KOPT-K1 (cell line): ENCODE measurements around the gene TBKBP1.
"Not testable (repeated sequence)": the region's sequence is repeated elsewhere in the genome, so short reads cannot be mapped to it uniquely, and the experiment has no call there.

Experiments used
- H3K27ac ChIP-seq: fragments of 200-600 bp; sonication (generic); 2 replicates; pipeline ENCODE4 v1.5.1; 2016; ENCODE audit warnings: antibody characterized with exemption, mild to moderate bottlenecking, low read depth, low read length; ENCODE audit not compliant: poor library complexity, severe bottlenecking
- H3K36me3 ChIP-seq: fragments of 200-600 bp; sonication (generic); 2 replicates; pipeline ENCODE4 v1.5.1; 2017; ENCODE audit warnings: antibody characterized with exemption, mild to moderate bottlenecking, low read length, moderate library complexity; ENCODE audit not compliant: insufficient read depth
- H3K9me3 ChIP-seq: fragments of 200-600 bp; sonication (generic); 2 replicates; pipeline ENCODE4 v1.5.1; 2017; ENCODE audit warnings: antibody characterized with exemption, low read length, mild to moderate bottlenecking; ENCODE audit not compliant: insufficient read depth, poor library complexity, severe bottlenecking

TBKBP1 gene

DNA sequence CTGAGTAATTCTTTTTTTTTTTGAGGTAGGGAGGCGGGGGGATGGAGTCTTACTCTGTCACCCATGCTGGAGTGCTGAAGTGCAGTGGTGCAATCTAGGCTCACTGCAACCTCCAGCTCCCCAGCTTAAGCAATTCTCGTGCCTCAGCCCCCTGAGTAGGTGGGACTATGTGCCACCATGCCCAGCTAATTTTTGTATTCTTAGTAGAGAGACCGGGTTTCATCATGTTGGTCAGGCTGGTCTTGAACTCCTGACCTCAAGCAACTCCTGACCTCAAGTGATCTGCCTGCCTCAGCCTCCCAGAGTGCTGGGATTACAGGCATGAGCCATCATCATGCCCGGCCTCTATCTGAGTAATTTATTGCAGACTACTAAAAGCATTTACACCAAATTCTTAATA lies 24.9 kb upstream of the TBKBP1 start:
- Histone ChIP-seq H3K36me3 (peaks cover 98% of the 10 kb centered on the region), H3K9me3 (no peaks in the 10 kb centered on the region), H3K27ac (no peak overlapping the region)

DNA sequence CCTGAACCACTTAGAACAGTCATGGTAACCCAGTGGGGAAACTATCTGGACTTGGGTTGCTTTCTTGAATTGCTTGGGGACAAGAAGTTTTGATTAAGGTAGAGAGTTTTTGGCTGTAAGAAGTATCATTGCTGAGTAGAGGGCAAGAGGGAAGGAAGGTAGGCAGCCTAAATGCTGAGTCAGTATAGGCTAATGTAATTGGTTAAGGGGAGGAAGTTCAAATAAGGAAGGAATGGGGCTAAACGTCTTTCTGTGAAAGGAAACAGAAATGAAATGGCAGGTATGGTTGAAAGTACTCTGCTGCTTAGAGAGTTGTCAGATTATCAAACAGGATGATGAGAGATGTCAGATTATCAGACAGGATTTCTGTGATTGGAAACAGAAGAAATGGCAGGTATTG lies 23.9 kb upstream of the TBKBP1 start:
- Histone ChIP-seq H3K36me3 (peaks cover 98% of the 10 kb centered on the region), H3K27ac (no peak overlapping the region), H3K9me3 (no peaks in the 10 kb centered on the region)

DNA sequence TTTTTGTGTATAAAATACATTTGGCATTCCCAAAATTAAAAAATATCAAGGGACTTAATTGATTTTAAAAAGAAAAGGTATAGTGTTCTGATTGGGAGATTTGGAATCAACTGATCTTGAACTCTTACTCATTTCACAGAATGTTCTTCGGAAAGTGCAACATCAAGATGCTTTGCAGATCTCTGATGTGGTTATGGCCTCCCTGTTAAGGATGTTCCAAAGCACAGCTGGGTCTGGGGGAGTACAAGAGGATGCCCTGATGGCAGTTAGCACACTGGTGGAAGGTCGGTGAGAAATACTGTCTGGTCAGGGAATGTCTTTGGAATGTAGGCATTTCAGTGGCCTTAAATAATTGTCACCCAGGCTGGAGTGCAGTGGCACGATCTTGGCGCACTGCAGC lies 19.5 kb upstream of the TBKBP1 start:
- Histone ChIP-seq H3K9me3 (no peaks in the 10 kb centered on the region), H3K27ac (no peak overlapping the region), H3K36me3 (peaks cover 100% of the 10 kb centered on the region)

DNA sequence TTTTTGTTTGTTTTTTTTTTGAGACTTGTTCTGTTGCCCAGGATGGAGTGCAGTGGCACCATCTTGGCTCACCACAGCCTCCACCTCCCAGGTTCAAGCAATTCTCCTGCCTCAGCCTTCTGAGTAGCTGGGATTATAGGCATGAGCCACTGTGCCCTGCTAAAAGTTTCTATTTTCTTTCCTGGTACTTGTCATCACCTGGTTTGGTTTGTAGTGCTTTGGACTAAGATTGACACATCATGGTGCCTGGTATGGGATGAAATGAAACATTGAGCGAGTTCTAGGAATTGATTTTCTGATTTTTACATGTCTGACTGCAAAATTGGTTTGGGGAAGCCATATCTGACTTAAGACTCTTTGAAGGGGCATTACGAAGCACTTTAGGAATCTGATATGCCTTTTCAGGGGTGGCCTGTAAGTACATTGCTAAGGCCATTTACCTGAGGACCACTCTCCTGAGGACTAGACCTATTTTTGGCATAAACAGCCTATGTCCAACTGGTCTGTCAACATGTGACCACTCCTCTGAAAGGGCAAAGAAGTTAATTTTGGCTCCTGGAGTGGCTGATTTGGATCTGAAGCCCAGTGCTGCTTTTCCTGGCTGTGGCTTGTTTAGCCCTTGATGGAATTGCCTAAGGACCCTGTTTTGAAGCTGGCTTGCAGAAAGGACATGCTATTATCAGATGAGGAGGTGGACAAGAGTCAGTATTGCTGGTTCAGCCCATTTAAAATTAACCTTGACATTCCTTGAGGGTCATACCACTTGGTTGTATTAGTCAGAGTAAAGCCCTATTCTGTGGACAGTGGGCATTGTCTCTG lies 18.4 kb upstream of the TBKBP1 start:
- peaks cover 100% of the 10 kb centered on the region for H3K36me3 ChIP-seq
- no peak overlapping the region for H3K27ac ChIP-seq
- H3K9me3 ChIP-seq = no peaks in the 10 kb centered on the region

DNA sequence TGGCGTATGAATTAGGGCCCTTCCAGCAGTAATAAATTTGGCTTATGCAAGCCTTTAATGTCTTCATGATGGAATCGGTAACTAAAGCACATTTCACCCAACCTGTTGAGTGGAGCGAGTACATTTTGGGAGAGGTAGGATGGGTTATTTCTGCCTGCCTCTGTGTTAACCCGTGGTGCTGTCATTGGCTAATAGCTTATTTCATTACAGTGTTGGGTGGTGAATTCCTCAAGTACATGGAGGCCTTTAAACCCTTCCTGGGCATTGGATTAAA lies 17.8 kb upstream of the TBKBP1 start:
- Histone ChIP-seq H3K27ac (no peak overlapping the region), H3K9me3 (no peaks in the 10 kb centered on the region), H3K36me3 (peaks cover 100% of the 10 kb centered on the region)

DNA sequence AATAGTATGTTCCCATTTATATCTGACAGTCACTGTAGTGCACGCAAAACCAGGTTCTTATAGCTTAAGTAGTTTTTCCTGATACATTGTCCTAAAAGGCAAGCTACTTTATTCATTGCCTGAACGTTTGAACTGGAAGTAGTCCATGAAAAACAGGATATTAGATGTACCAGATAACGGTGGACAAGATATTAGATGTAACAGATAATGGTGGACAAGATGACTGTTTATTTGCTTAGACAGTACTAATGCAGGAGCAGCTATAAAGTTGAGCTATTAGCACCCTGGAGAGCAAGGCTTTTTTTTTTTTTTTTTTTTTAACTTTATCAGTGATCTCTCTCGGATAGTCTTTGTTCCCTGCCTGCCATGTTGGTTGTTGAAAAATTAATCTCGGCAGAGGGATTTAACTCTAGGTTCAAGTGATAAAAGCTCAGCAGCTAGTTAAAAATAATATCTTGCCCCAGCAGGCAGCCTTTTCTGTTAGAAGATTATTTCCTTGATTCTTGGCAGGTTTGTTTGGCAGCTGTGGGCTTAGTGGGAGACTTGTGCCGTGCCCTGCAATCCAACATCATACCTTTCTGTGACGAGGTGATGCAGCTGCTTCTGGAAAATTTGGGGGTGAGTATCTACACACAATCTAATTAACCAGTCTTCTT lies 17.3 kb upstream of the TBKBP1 start:
- H3K36me3 ChIP-seq = peaks cover 100% of the 10 kb centered on the region
- no peak overlapping the region for H3K27ac ChIP-seq
- H3K9me3 ChIP-seq = no peaks in the 10 kb centered on the region

DNA sequence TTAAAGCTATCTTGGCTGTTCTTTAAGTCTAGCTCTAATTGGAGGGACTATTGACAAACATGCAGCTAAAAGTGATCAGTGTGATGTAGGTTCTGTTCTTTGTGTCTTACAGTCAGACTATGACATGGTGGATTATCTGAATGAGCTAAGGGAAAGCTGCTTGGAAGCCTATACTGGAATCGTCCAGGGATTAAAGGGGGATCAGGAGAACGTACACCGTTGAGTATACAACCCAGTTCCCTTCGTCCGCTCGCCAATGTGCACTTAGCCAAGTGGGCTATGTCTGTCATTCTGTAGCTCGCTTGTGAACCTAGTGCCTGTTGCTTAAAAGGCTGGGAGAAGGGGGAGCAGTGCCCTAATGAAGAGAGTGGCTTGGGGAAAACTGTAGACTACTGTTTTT lies 15.8 kb upstream of the TBKBP1 start:
- H3K36me3 ChIP-seq = peaks cover 100% of the 10 kb centered on the region
- H3K9me3 ChIP-seq = no peaks in the 10 kb centered on the region
- no peak overlapping the region for H3K27ac ChIP-seq

DNA sequence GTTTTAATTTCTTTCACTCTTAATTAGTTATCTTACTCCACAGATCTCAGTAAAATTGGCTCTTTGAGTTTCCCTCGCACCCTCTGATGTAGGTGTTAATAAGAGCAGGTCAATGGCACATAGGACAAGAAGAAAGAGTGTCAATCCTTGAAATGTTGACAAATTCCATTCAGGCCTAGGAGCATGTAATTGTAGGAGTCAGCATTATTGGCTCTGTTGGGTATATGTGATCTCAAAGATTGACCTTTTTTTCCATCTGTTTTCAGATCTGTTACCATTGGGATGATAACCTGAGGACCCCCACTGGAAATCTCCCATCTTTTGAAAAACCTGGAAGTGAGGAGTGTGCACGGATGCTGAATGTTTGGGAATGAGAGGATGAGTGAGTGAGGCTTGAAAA lies 11.8 kb upstream of the TBKBP1 start:
- H3K36me3 ChIP-seq = peaks cover 100% of the 10 kb centered on the region
- no peaks in the 10 kb centered on the region for H3K9me3 ChIP-seq
- no peak overlapping the region for H3K27ac ChIP-seq

DNA sequence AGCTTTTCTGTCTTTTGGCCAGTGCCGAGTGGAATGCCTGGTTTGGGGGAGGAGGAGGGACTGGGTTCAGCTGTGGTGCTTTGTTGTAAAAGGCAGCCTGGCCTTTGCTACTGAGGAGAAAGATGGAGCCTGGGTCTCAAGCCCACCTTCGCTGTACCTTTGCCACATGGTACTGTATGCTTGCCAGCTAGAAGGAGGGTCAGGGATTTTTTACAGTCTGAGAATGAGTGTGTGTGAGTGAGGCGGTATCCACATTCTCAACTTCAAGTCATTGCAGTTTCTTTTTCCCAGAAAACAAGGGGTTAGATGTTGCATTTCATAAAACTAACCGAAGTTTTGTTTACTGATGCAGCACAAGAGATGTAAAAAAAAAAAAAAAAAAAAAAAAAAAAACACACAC lies 11.2 kb upstream of the TBKBP1 start:
- H3K9me3 ChIP-seq = not testable (repeated sequence)
- H3K36me3 ChIP-seq = peaks cover 100% of the 10 kb centered on the region

DNA sequence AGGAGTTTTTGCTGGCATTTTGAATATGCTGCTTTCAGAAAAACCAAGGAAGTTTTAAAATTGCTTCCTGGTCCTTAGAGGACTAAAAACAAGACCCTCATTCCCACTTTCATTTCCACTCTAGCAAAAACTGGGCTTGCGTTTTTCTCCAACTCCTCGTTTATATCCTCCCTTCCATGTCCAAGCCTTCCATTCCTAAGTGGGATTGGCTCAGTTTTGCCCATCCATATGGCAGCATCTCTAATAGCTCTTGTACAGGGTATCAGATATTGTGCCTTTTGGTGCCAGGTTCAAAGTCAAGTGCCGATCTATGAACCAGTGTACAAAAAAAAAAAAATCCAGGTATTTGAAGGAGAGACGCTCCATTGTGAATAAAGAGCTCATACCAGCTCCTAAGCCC lies 9.9 kb upstream of the TBKBP1 start:
- no peaks in the 10 kb centered on the region for H3K9me3 ChIP-seq
- H3K36me3 ChIP-seq = peaks cover 89% of the 10 kb centered on the region
- H3K27ac ChIP-seq = no peak overlapping the region

More for the DNA sequence above, 11.2 kb upstream of the TBKBP1 start:
- H3K27ac ChIP-seq = not testable (repeated sequence)

DNA sequence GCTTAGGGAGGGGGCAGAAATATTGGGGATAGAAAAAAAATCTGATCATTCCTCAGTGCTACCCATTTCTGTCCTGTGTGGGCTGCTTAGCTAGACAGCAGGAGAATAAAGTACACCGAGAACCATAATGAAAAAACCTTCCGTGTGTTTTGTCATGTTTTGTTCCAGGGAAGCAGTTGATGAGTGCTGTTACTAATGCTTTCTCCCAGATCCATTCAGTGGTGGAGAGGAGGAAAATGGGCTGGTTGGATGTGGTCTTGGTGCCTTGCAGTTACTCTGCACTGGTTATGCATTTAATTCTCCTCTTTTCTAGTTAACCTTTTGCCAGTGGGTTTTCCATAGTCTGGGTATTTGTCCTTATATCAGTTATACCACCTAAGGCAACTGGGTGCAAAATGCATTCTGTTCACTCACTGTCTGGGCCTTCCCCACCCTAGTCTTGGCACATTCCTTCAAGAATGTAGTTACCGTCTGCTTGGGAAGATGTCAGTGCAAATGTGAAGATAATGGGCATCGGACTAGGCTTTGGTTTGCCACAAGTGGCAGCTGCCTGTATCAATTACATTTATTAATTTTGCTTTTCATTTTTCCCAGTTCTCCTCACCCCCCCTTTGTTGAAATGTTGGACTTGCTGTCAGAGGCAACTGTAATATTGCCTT lies 9.3 kb upstream of the TBKBP1 start:
- H3K27ac ChIP-seq = no peak overlapping the region
- H3K36me3 ChIP-seq = peaks cover 83% of the 10 kb centered on the region
- H3K9me3 ChIP-seq = no peaks in the 10 kb centered on the region

DNA sequence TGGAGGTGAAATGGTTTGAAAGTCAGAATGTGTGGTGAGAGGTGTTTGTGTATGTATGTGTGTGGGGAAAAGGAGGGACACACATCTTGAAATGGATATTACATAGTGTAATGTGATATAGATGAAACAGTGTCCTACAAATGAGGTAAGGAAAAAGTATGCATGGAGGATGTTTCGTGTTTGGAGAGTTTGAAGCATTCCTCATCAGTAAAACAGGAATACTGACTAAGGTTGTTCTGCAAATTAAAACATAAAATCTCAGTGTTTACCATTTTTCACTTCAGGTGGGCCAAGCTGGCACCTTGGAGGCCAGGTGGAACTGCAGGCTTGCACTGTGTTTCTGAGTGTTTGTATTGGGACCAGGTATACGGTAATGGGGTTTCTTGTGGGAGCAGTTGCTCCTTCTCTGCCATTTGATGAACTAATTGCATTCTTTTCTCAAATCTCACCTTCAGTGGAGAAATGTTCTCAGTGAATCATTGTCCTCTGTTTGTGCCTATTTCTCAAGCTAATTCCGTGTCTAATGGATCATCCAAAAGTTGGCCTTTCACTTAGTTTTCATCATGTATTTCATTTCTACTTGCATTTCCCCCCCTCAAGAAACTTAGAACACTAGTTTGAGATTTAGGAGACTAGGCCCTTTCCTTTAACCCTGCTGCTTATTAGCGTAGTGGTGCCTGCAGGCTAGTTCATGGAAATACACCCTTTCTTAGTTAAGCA lies 8.2 kb upstream of the TBKBP1 start:
- peaks cover 72% of the 10 kb centered on the region for H3K36me3 ChIP-seq

DNA sequence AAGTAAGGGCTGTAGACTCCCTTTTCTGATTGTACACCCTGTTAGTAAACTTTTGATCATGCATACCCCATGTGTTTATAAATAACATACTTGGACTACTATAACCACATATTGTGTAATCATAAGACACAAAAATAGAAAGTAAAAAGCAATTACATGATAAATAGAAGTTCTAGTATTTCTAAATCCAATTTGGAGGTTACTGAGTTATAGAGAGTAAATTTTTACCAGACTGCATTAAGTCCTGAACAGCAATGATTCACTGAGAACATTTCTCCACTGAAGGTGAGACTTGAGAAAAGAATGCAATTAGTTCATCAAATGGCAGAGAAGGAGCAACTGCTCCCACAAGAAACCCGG lies 7.7 kb upstream of the TBKBP1 start:
- no peaks in the 10 kb centered on the region for H3K9me3 ChIP-seq
- no peak overlapping the region for H3K27ac ChIP-seq
- peaks cover 67% of the 10 kb centered on the region for H3K36me3 ChIP-seq

More for the DNA sequence above, 8.2 kb upstream of the TBKBP1 start:
- Histone ChIP-seq H3K27ac (no peak overlapping the region), H3K9me3 (no peaks in the 10 kb centered on the region)

DNA sequence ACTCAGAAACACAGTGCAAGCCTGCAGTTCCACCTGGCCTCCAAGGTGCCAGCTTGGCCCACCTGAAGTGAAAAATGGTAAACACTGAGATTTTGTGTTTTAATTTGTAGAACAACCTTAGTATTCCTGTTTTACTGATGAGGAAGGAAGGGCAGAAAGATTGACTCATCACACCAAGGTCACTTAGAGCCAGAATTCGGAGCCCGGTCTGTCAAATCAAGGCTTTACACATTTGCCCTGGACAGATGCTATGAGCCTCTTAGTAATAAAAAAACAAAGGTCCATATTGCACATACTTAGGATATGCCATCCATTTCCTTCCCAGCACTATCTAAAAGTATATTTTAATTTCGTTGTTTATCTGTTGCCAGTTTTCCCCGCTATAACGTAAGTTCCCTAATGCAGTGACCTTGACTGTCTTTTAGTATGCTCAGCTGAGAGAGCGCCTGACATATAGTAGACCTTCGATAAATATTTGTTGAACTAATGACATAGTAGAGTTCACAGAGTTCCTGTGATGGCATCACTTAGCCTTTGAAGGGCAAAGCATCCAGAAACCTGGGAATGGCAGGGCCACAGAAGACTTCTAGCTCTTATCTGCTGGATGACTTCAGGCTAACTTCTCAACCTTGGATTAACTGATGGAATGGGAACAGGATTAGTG lies 7.2 kb upstream of the TBKBP1 start:
- peaks cover 62% of the 10 kb centered on the region for H3K36me3 ChIP-seq
- no peak overlapping the region for H3K27ac ChIP-seq
- H3K9me3 ChIP-seq = no peaks in the 10 kb centered on the region

DNA sequence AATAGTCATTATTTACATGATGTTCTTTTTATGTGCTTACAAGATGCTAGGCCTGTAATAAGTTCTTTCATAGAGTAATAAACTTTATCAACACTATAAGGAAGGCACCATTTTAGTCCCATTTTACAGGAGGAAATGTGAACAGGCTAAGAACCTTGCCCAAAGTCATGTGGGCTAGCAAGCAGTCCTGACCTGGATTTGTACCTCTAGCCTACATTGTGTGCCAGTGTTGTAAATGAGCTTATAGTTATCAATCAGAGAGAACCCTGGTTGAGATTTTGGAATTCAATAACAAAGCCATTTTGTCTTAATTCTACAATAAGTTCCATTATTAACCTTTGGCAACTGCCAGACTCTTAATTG lies 6.7 kb upstream of the TBKBP1 start:
- no peak overlapping the region for H3K27ac ChIP-seq
- H3K36me3 ChIP-seq = peaks cover 56% of the 10 kb centered on the region
- no peaks in the 10 kb centered on the region for H3K9me3 ChIP-seq
